Hepatocyte (in vitro differentiated cells): ENCODE data around the gene HECTD1. TPM values are rescaled to one million over a fixed set of nuclear protein-coding genes. Genes with fewer than 3 reads are reported as not detected.

Experiments
- DNase-seq: peaks from one replicate; pipeline ENCODE4 v3.0.0-alpha.2; 2016; ENCODE audit warnings: low spot score
- H2AFZ ChIP-seq: fragments of 200-600 bp; sonication (generic); 2 replicates; pipeline ENCODE4 v1.6.0; 2016; ENCODE audit warnings: antibody characterized with exemption, mild to moderate bottlenecking
- H3K27ac ChIP-seq: fragments of 200-600 bp; sonication (generic); 2 replicates; pipeline ENCODE4 v1.5.1; 2016; ENCODE audit warnings: mild to moderate bottlenecking
- H3K27me3 ChIP-seq: fragments of 200-600 bp; sonication (generic); 2 replicates; pipeline ENCODE4 v1.6.1; 2016
- H3K36me3 ChIP-seq: fragments of 200-600 bp; sonication (generic); replicated peaks from 2 replicates; pipeline ENCODE4 v1.5.1; 2016; ENCODE audit warnings: low read depth; ENCODE audit not compliant: insufficient read depth
- H3K4me1 ChIP-seq: fragments of 200-600 bp; sonication (generic); 2 replicates; pipeline ENCODE4 v1.5.1; 2016; ENCODE audit warnings: mild to moderate bottlenecking, moderate library complexity; ENCODE audit not compliant: insufficient read depth
- H3K4me2 ChIP-seq: fragments of 200-600 bp; sonication (generic); 2 replicates; pipeline ENCODE4 v1.6.0; 2016
- H3K4me3 ChIP-seq: fragments of 200-600 bp; sonication (generic); 2 replicates; pipeline ENCODE4 v1.5.1; 2016; ENCODE audit warnings: mild to moderate bottlenecking
- H3K79me2 ChIP-seq: fragments of 200-600 bp; sonication (generic); 2 replicates; pipeline ENCODE4 v1.6.0; 2017; ENCODE audit warnings: mild to moderate bottlenecking
- H3K9me2 ChIP-seq: fragments of 200-600 bp; sonication (generic); replicated peaks from 2 replicates; pipeline ENCODE4 v1.6.0; 2017; ENCODE audit warnings: mild to moderate bottlenecking; ENCODE audit not compliant: insufficient read depth
- H3K9me3 ChIP-seq: fragments of 200-600 bp; sonication (generic); 2 replicates; pipeline ENCODE4 v1.5.1; 2016; ENCODE audit warnings: low read depth, mild to moderate bottlenecking
- H4K20me1 ChIP-seq: fragments of 200-600 bp; sonication (generic); 2 replicates; pipeline ENCODE4 v1.6.0; 2016; ENCODE audit warnings: mild to moderate bottlenecking; ENCODE audit not compliant: insufficient read depth, poor library complexity, severe bottlenecking
- EZH2 ChIP-seq: fragments of 200-600 bp; sonication (generic); IDR thresholded peaks from 2 replicates; pipeline ENCODE4 v1.6.1; 2016; ENCODE audit warnings: antibody characterized with exemption, mild to moderate bottlenecking, borderline replicate concordance
- EZH2phosphoT487 ChIP-seq: fragments of 200-600 bp; sonication (generic); IDR thresholded peaks from one replicate; pipeline ENCODE4 v1.6.1; 2018; ENCODE audit warnings: antibody characterized with exemption, mild to moderate bottlenecking, low read depth, moderate library complexity; ENCODE audit not compliant: unreplicated experiment, severe bottlenecking
- WGBS: methylation state at CpG from one replicate; pipeline ENCODE4 v1.1.6; 2016; ENCODE audit warnings: low lambda C conversion rate; ENCODE audit errors: missing lambda C conversion rate; 5-methylcytosine and 5-hydroxymethylcytosine counted together
- polyA plus RNA-seq: library from polyadenylated mRNA; unstranded; fragments of >200 nt; fragmentation: Nextera tagmentation; extraction: Ambion mirVana; gene quantifications from 2 replicates; pipeline ENCODE4 v1.2.1, GENCODE V29; 2016
- total RNA-seq: library from RNA; depleted of rRNA; stranded (reverse); fragments of >200 nt; gene quantifications from 2 replicates; pipeline ENCODE4 v1.2.3, GENCODE V29; 2014
- TF ChIP-seq, protein P1 (sequence below): fragments of 200-600 bp; sonication (generic); IDR thresholded peaks from 2 replicates; pipeline ENCODE4 v1.5.1; 2016; ENCODE audit warnings: antibody characterized with exemption, mild to moderate bottlenecking; ENCODE audit not compliant: poor library complexity

The HECTD1 gene
- total and polyA plus RNA-seq, 2 experiments from 2014 or later = 45.2 to 159 TPM

DNA sequence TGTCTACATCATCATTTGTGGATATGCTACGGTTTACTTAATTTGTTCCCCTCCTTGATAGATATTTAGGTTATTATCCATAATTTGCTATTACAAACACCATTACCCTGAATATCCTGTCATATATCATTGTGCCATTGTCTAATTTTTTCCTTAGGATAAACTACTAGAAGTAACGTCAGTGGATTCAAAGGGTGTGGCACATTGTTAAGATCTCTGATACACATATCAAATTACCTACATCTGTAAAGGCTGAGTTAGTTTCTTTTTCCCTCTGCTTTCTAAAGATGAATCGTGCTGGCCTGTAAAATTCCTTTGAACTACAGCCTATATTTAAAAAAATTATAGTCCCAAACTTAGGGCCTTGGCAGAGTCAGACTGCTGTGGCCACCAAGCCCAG lies 127.5 kb downstream of the HECTD1 start:
- DNase-seq = no peak
- Histone ChIP-seq H3K4me3 (no peak overlapping the region), H3K27me3 (no peaks in the 10 kb centered on the region), H3K9me2 (no peaks in the 10 kb centered on the region), H3K9me3 (no peaks in the 10 kb centered on the region), H3K27ac (no peak overlapping the region), H4K20me1 (no peaks in the 10 kb centered on the region), H3K79me2 (no peaks in the 10 kb centered on the region), H3K4me1 (no peaks in the 10 kb centered on the region), H2AFZ (no peak overlapping the region), H3K36me3 (no peaks in the 10 kb centered on the region), H3K4me2 (no peak overlapping the region)
- WGBS = 60% methylated on average over 3 of the region's 3 CpGs
- TF ChIP-seq EZH2phosphoT487 (no peak), EZH2 (no peak)
- TF ChIP-seq, protein P1, sequence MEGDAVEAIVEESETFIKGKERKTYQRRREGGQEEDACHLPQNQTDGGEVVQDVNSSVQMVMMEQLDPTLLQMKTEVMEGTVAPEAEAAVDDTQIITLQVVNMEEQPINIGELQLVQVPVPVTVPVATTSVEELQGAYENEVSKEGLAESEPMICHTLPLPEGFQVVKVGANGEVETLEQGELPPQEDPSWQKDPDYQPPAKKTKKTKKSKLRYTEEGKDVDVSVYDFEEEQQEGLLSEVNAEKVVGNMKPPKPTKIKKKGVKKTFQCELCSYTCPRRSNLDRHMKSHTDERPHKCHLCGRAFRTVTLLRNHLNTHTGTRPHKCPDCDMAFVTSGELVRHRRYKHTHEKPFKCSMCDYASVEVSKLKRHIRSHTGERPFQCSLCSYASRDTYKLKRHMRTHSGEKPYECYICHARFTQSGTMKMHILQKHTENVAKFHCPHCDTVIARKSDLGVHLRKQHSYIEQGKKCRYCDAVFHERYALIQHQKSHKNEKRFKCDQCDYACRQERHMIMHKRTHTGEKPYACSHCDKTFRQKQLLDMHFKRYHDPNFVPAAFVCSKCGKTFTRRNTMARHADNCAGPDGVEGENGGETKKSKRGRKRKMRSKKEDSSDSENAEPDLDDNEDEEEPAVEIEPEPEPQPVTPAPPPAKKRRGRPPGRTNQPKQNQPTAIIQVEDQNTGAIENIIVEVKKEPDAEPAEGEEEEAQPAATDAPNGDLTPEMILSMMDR = no peak

DNA sequence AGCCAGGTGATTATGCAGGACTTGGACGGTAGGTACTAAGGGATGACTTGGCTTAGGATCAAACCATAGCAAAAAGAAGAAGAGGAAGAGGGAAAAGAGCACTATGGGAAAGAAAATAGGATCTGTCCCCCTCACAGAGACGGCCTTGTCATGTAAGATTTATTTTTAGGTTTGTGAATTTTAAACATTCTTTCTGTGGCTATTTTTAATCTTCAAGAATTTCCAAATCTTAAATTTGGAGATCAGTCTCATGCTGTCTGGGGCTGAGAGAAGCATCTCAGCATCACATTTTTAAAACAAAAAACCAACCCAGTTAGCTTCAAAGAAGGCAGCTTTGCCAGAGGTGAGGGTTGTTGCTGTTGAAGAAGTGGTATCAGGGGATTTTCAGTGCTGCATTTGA lies 128.8 kb downstream of the HECTD1 start:
- H3K79me2 ChIP-seq = no peaks in the 10 kb centered on the region
- 86% methylated on average over 2 of the region's 2 CpGs for WGBS
- no peaks in the 10 kb centered on the region for H4K20me1 ChIP-seq
- no peak overlapping the region for H3K4me3 ChIP-seq
- H3K27ac ChIP-seq = no peak overlapping the region
- no peak overlapping the region for H2AFZ ChIP-seq
- no peaks in the 10 kb centered on the region for H3K9me3 ChIP-seq
- no peak for DNase-seq
- no peak overlapping the region for H3K4me2 ChIP-seq
- no peaks in the 10 kb centered on the region for H3K4me1 ChIP-seq
- no peaks in the 10 kb centered on the region for H3K9me2 ChIP-seq
- H3K36me3 ChIP-seq = no peaks in the 10 kb centered on the region
- TF ChIP-seq EZH2phosphoT487 = no peak
- TF ChIP-seq EZH2 = no peak
- TF ChIP-seq, protein P1 = no peak
- H3K27me3 ChIP-seq = no peaks in the 10 kb centered on the region

DNA sequence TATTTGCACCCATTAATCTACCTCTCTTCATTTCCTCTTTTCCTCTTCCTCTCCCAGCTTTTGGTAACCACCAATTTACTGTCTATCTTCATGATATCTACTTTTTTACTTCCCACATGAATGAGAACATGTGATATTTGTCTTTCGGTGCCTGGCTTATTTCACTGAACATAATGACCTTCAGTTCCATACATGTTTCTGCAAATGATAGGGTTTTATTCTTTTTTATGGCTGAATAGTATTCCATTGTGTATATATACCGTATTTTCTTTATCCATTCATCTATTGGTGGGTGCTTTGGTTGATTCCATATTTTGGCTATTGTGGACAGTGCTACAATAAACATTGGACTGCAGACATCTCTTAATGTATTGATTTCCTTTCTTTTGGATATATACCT lies 132.4 kb downstream of the HECTD1 start:
- Histone ChIP-seq H2AFZ (no peak overlapping the region), H3K9me3 (no peaks in the 10 kb centered on the region), H3K36me3 (no peaks in the 10 kb centered on the region), H3K27ac (no peak overlapping the region), H3K4me3 (no peak overlapping the region), H3K4me1 (no peaks in the 10 kb centered on the region), H3K4me2 (no peak overlapping the region), H3K79me2 (no peaks in the 10 kb centered on the region), H3K9me2 (no peaks in the 10 kb centered on the region), H4K20me1 (no peaks in the 10 kb centered on the region), H3K27me3 (no peaks in the 10 kb centered on the region)
- no peak for DNase-seq
- no peak for TF ChIP-seq EZH2phosphoT487
- 94% methylated on average over 2 of the region's 2 CpGs for WGBS

DNA sequence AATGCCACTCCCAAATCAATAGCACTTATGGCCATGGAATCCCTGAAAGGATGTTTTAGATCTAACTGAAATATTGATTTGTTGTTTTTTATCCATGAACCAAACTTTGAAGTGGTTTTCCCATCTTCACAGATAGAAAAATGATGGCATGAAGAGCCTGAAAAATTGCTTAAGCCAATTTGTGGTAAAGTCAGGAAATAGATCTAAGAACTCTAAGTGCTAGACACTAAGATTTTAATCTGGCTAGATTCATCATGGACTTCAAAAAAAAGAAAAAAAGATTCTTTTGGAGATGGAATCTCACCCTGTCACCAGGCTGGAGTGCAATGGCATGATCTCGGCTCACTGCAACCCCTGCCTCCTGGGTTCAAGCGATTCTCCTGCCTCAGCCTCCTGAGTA lies 136.4 kb downstream of the HECTD1 start:
- Histone ChIP-seq H2AFZ (no peak overlapping the region), H3K4me2 (no peak overlapping the region), H3K79me2 (no peaks in the 10 kb centered on the region), H3K36me3 (no peaks in the 10 kb centered on the region), H3K4me3 (no peak overlapping the region), H3K4me1 (no peaks in the 10 kb centered on the region), H3K9me2 (no peaks in the 10 kb centered on the region), H3K27me3 (no peaks in the 10 kb centered on the region), H3K27ac (no peak overlapping the region), H4K20me1 (no peaks in the 10 kb centered on the region), H3K9me3 (no peaks in the 10 kb centered on the region)
- TF ChIP-seq EZH2phosphoT487 (no peak), EZH2 (no peak)
- TF ChIP-seq, protein P1 = no peak
- DNase-seq = no peak
- 93% methylated on average over 2 of the region's 2 CpGs for WGBS
